Measurements from ENCODE around the gene SUMO4.

DNA sequence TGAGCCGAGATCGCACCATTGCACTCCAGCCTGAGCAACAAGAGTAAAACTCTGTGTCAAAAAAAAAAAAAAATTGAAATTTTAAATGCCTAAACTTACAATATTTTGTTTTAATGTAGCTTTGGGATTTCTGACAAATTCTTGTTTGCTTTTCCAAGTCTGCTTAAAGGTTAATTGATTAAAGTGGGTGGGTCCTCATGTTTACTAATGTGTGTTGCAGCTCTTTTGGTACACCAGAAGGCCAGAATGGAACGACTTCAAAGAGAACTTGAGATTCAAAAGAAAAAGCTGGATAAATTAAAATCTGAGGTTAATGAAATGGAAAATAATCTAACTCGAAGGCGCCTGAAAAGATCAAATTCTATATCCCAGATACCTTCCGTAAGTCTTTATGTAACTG, 2.7 kb upstream of the SUMO4 start:
- TF ChIP-seq, protein P1, sequence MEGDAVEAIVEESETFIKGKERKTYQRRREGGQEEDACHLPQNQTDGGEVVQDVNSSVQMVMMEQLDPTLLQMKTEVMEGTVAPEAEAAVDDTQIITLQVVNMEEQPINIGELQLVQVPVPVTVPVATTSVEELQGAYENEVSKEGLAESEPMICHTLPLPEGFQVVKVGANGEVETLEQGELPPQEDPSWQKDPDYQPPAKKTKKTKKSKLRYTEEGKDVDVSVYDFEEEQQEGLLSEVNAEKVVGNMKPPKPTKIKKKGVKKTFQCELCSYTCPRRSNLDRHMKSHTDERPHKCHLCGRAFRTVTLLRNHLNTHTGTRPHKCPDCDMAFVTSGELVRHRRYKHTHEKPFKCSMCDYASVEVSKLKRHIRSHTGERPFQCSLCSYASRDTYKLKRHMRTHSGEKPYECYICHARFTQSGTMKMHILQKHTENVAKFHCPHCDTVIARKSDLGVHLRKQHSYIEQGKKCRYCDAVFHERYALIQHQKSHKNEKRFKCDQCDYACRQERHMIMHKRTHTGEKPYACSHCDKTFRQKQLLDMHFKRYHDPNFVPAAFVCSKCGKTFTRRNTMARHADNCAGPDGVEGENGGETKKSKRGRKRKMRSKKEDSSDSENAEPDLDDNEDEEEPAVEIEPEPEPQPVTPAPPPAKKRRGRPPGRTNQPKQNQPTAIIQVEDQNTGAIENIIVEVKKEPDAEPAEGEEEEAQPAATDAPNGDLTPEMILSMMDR (IDR thresholded peaks at IDR 0.05), result no peak
- no peak for TF ChIP-seq POLR2AphosphoS5 (IDR thresholded peaks at IDR 0.05)

Data from transverse colon (tissue), 4 donors.